ENCODE data around the gene AK5. TPM values are rescaled to one million over a fixed set of nuclear protein-coding genes. Genes with fewer than 3 reads are reported as not detected.

The AK5 gene
- total and polyA plus RNA-seq, 10 donors: 0.33 to 16.3 (median 1.2) TPM

DNA sequence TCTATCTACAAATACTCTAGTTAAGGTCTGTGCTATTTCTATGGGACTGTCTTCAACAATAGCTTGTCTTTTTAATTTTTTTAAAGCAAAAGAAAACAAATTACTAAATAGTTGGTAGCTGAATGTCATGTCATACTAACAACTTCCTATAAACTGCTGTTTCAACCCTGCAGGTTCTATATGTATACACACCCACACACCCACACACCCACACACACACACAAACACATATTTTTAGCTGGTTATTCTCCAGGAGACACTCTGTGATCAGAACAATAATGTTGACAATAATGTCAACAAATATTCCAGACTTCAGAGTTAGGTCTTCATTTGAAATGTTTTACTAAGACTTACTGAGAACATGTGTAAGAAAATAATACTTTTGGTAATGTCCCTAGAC is 66.7 kb downstream of the AK5 start:
- Histone ChIP-seq H3K9me3 (no peaks in the 10 kb centered on the region), H3K27ac (no peak overlapping the region), H3K4me1 (no peaks in the 10 kb centered on the region), H3K36me3 (no peaks in the 10 kb centered on the region), H3K4me3 (no peak overlapping the region), H3K27me3 (replicated peaks in 1 of 7) (no peaks in the 10 kb centered on the region)
- DNase-seq: no peak
- TF ChIP-seq POLR2AphosphoS5 (IDR thresholded peaks at IDR 0.05) (no peak), POLR2A (IDR thresholded peaks at IDR 0.05) (no peak)
- TF ChIP-seq, protein P1, sequence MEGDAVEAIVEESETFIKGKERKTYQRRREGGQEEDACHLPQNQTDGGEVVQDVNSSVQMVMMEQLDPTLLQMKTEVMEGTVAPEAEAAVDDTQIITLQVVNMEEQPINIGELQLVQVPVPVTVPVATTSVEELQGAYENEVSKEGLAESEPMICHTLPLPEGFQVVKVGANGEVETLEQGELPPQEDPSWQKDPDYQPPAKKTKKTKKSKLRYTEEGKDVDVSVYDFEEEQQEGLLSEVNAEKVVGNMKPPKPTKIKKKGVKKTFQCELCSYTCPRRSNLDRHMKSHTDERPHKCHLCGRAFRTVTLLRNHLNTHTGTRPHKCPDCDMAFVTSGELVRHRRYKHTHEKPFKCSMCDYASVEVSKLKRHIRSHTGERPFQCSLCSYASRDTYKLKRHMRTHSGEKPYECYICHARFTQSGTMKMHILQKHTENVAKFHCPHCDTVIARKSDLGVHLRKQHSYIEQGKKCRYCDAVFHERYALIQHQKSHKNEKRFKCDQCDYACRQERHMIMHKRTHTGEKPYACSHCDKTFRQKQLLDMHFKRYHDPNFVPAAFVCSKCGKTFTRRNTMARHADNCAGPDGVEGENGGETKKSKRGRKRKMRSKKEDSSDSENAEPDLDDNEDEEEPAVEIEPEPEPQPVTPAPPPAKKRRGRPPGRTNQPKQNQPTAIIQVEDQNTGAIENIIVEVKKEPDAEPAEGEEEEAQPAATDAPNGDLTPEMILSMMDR (IDR thresholded peaks at IDR 0.05 in 8 of 11, conservative IDR thresholded peaks at IDR 0.05 in 3 of 11): no peak
- intact Hi-C loops (cut with DNase I; ENCODE audit: low total_unique reads): no loop called here

DNA sequence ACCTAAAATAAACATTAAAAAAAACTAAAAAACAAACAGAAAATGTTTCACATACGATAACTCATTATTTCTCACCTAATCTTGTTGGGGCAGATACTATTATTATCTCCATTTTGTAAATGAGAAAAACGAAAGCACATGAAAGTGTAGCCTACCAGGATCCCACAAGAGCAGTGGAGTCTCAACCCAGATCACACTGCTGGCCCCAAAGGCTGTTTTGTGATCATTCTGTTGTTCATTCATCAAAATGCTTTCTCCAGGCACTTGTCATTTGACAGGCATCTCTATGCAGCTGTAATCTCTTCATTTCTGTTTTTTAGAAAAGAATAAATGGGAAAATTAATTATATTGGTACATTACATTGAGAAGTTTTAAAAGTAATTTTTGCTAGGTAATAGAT is 67.5 kb downstream of the AK5 start:
- H3K4me3 ChIP-seq: no peak overlapping the region
- no peak overlapping the region for H3K27ac ChIP-seq
- no peaks in the 10 kb centered on the region for H3K4me1 ChIP-seq
- no peaks in the 10 kb centered on the region for H3K27me3 ChIP-seq (replicated peaks in 1 of 7)
- 67 to 85% (median 78%) methylated on average over 2 of the region's 2 CpGs for WGBS, 5 donors
- DNase-seq: no peak
- TF ChIP-seq POLR2A (IDR thresholded peaks at IDR 0.05) (no peak), POLR2AphosphoS5 (IDR thresholded peaks at IDR 0.05) (no peak)
- TF ChIP-seq, protein P1 (IDR thresholded peaks at IDR 0.05 in 8 of 11, conservative IDR thresholded peaks at IDR 0.05 in 3 of 11): no peak
- no peaks in the 10 kb centered on the region for H3K9me3 ChIP-seq
- intact Hi-C loops (cut with DNase I; ENCODE audit: low total_unique reads): no loop called here
- H3K36me3 ChIP-seq: no peaks in the 10 kb centered on the region

DNA sequence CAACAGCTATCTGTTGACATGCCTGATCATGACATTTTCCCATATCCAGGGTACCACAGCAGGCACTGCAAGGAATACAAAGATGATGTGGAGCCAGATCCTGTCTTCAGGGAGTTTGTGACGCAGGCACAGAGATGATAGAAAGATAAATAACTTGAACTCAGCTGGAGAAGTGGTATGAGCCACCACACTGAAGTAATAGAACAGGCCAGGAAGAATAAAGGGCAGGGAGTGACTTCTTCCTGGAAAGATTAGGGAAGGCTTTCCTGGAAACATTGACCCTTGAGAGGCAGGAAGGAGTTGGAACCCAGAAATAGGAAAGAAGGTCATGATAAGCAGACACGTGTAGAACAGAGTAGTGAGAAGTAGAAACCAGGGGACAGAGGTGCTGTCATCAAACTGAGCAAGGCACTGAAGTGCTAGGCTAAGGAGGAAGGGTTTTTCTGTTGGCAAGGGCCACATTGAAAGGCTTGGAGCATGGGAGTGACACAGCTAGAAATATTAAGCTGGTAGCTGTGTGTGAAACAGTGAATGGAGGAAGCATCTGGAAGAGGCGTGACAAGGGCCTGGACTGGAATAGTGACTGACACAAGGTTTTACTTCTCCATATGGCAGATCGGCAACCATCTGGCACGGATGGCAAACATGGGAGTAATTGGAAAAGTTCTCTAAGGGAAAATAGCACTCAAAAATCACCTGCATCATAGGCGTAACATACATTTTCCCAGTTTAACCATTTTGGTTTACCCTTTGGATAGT is 68.4 kb downstream of the AK5 start:
- Histone ChIP-seq H3K36me3 (no peaks in the 10 kb centered on the region), H3K4me1 (no peaks in the 10 kb centered on the region), H3K27me3 (replicated peaks in 1 of 7) (no peaks in the 10 kb centered on the region), H3K9me3 (no peaks in the 10 kb centered on the region), H3K4me3 (no peak overlapping the region), H3K27ac (no peak overlapping the region)
- TF ChIP-seq POLR2AphosphoS5 (IDR thresholded peaks at IDR 0.05): no peak
- no peak for TF ChIP-seq POLR2A (IDR thresholded peaks at IDR 0.05)
- TF ChIP-seq, protein P1 (IDR thresholded peaks at IDR 0.05 in 8 of 11, conservative IDR thresholded peaks at IDR 0.05 in 3 of 11): no peak
- intact Hi-C loops (cut with DNase I; ENCODE audit: low total_unique reads): no loop called here
- no peak for DNase-seq
- 69 to 76% (median 72%) methylated on average over 6 of the region's 6 CpGs for WGBS, 5 donors

DNA sequence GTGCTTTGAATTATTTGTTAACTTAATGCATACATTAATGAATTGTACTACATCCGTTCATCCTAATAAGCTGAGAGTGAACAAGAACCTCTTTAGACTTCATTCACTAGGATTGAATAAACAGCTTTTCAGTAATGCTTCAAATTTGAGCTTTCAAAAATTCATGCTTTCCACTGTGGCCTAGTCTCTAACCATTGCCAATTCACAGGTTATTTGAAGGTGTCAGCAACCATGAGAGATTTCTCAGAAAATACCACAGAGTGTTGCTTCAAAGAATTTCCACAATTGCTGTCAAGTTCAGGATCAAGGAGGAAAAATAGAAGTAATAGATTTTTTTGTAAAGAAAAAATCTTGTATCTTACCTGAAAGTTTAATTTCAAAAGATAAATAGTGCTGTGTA is 72.7 kb downstream of the AK5 start:
- no peak for DNase-seq
- Histone ChIP-seq H3K27ac (no peak overlapping the region), H3K4me1 (no peaks in the 10 kb centered on the region), H3K27me3 (replicated peaks in 1 of 7) (no peaks in the 10 kb centered on the region), H3K4me3 (no peak overlapping the region), H3K9me3 (no peaks in the 10 kb centered on the region), H3K36me3 (no peaks in the 10 kb centered on the region)
- intact Hi-C loops (cut with DNase I; ENCODE audit: low total_unique reads): no loop called here
- TF ChIP-seq, protein P1 (IDR thresholded peaks at IDR 0.05 in 8 of 11, conservative IDR thresholded peaks at IDR 0.05 in 3 of 11): no peak
- no peak for TF ChIP-seq POLR2AphosphoS5 (IDR thresholded peaks at IDR 0.05)
- no peak for TF ChIP-seq POLR2A (IDR thresholded peaks at IDR 0.05)
- WGBS, 5 donors: 83 to 96% (median 89%) methylated on average over 1 of the region's 1 CpG
